HG03045 (cell line): ENCODE data around the gene BBS7.

Experiments used
- ATAC-seq: cut with Tn5 transposase; IDR thresholded peaks from one replicate; pipeline ENCODE4 v1.9.1; 2021; ENCODE audit warnings: mild to moderate bottlenecking, moderate library complexity; ENCODE audit not compliant: unreplicated experiment

The BBS7 gene, protein sequence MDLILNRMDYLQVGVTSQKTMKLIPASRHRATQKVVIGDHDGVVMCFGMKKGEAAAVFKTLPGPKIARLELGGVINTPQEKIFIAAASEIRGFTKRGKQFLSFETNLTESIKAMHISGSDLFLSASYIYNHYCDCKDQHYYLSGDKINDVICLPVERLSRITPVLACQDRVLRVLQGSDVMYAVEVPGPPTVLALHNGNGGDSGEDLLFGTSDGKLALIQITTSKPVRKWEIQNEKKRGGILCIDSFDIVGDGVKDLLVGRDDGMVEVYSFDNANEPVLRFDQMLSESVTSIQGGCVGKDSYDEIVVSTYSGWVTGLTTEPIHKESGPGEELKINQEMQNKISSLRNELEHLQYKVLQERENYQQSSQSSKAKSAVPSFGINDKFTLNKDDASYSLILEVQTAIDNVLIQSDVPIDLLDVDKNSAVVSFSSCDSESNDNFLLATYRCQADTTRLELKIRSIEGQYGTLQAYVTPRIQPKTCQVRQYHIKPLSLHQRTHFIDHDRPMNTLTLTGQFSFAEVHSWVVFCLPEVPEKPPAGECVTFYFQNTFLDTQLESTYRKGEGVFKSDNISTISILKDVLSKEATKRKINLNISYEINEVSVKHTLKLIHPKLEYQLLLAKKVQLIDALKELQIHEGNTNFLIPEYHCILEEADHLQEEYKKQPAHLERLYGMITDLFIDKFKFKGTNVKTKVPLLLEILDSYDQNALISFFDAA

DNA sequence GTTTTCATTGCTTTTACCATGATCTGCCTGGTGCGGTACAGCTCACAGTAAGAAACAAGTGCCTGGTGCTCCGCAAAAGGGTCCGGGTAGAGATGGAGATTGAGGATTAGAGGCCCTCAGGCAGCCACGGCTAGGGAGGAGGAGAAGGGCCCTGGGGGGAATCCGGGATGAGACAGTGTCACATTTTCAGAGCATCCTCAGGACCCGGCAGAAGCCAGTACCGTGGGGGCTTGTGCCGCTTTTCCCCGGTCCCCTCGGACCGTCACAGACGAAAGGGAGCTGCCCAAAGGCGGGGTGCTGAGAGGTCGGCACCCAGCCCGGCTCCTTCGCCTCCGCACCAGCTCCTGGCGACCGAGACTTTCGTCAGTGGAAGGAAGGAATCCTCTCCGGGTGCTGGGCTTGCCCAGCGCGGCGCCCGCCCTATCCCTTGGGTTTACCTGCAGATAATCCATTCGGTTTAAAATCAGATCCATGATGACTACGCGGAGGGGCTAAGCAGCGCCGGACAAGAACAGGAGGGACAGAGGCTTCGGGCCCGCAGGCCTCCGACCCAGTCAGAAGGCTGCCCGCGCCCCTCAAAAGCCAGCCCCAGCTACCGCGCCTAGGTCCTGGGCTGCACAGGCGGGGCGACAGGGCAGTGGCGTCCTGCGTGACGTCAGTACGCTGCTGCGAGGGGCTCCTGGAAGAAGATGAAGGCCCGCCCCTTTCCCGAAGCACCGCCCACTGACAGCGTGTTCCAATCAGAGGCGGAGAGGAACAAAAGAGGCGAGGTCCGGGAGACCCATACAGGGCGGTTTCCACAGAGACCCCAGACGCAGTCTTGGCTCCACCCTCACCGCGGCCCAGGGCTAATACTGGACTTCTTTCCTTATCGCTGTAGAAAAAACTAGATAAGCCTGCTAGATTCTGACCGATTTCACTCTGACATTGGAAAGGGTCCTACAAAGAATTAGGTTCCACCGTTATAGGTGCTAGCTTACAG is at the start of gene BBS7:
Gene BBS7 (minus strand): TSS at position 634 of the 982 bp plus-strand sequence. CDS start 161 bp downstream, at position 473.
- ATAC-seq, result peak; percentile 99

DNA sequence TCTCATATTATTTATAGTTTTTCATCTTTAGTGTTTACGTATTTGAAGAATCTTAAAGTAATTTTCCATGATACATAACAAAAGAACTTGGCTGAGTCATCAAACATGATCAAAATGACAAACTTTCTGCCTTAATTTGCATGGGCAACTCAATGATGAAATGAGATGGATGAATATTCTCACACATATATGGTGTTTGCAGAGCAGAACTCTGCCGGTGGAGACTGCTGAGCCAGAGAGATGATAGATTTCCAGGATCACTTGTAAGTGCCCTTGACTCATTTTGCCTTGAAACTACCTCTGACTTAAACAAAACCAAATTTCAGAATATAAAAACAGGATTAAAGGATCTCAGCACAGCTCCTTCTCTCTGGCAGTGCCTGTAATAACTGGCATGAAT is 43.4 kb upstream of the BBS7 start:
- ATAC-seq, result no peak

DNA sequence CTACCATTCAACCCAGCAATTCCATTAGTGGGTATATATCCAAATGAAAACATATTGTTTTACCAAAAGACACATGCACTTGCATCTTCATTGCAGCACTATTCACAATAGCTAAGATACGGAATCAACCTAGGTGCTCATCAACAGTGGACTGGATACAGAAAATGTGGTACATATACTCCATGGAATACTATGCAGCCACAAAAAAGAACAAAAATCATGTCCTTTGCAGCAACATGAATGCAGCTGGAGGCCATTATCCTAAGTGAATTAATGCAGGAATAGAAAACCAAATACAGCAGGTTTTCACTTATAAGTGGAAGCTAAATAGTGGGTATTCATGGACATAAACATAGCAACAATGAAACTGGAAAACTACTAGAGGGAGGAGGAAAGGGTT is 38.1 kb upstream of the BBS7 start:
- ATAC-seq, result no peak

DNA sequence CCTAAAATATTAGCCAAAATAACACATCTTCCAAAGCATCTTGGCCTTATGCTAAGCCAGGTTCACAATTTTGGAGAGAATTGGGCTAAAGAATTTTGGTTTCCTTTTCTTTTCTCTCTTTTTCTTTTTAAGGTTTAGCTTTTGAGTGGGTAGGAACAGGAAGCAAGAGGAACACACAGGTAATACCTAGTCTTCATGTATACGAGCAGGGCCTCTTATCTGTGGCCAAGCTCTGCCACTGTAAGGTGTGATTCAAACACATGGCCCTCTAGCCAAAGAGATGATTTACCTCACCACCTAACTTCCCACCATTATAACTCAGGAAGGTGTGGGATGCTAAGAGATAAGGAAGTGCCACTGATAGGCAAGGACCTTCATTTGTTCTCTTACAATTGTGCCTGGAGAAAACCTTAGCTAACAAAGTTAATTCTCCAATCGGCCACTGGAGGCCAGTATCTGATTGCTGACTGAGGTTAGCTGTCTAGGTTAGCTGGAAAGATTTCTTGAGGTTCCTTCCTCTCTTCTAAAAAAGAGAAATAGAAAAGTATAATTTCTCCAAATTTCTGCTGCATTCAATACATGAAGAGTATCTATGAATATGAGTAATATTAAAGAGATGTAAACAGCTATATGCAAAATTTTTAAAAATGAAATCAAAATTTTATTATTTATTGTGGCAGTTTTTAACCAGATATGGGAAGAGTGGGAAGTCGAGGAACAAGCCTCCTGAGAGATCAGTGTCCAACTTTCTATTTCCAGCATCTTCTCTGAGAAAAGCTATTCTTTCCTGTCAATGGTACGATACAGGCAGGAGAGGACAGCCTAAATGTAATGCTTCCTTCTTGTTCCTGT is 30.1 kb upstream of the BBS7 start:
- peak; percentile 86 for ATAC-seq

DNA sequence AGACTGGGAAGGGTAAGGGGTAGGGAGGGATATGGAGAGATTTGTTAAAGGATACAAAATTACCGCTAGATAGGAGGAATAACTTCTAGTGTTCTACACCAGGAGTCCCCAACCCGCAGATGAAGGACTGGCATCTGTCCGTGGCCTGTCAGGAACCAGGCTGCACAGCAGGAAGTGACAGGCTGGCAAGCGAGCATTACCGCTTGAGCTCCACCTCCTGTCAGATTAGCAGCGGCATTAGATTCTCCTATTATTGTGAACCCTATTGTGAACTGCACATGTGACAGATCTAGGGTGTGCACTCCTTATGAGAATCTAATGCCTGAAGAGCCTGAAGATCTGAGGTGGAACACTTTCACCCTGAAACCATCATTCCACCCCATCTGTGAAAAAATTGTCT is 27.9 kb upstream of the BBS7 start:
- no peak for ATAC-seq

DNA sequence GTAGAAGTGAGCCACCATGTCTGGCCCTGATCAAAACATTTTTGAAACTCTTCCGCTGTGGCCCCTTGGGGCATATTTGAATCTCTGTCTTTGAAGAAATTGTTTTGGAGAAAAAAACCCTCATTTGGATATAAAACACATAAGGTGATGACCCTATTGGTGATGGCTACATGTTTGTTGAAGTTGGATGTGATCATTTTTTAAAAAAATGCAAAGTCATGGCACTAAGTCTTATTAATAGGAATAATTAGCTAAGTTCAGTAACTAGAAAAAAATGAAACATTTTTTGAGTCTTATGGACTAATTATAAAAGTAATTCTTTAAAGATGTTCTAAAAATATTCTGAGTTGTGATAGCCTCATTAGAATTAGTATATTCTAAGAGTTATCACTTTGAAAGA is 17.9 kb upstream of the BBS7 start:
- ATAC-seq, result no peak

DNA sequence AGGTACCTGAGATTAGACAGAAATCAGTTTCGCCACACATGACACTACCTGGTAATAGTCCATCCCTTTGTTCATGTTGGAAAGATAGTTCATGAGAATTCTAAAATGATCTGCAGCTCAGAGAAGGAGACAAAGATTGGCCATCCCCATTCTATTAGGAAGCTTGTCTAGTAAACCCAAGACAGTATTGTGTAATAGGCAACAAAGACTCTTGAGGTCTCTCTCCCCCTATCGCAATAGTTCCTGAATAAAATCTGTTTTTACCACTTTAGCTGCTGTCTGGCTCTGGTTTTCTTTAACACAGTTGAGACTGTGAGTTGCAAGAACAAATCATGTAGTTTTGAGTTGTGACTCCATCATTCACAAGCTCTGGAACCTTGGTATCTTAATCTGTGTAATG is 14.8 kb upstream of the BBS7 start:
- ATAC-seq, result no peak

DNA sequence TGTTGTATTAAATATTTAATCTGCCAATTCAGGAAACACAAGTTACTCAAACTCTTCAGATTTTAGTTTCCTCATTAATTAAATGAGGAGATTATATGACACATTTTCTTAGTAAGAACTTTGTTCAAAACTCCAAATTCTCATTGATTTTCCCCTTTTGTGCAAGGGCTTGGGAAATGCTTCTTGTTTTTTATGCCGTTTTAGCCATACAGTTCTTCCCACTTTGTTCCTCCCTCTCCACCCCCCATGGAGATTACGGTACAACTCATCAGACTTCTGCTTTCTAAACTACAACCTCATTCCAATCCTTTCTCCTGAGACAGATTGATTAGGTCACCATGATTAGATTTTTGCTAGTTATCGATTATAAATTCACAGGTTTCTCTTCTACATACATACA is 10.9 kb upstream of the BBS7 start:
- no peak for ATAC-seq

DNA sequence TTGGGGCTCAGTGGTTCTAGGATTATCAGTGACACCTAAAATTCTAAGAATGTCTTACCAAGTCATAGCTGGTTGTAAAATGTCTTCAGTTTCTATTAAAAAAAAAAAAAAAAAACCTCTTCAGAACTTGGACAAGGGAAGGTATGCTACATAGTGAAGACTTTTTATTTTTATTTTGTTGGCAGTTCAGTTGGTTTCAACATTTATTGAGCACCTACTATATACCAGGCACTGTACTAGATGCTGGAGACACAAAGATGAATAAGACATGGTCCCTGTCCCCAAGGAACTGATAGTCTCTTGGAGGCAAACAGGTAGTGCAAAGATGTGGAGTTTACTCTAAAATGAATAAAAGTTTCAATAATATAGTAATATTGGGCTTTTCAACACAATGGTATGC is 8.9 kb upstream of the BBS7 start:
- ATAC-seq, result no peak

DNA sequence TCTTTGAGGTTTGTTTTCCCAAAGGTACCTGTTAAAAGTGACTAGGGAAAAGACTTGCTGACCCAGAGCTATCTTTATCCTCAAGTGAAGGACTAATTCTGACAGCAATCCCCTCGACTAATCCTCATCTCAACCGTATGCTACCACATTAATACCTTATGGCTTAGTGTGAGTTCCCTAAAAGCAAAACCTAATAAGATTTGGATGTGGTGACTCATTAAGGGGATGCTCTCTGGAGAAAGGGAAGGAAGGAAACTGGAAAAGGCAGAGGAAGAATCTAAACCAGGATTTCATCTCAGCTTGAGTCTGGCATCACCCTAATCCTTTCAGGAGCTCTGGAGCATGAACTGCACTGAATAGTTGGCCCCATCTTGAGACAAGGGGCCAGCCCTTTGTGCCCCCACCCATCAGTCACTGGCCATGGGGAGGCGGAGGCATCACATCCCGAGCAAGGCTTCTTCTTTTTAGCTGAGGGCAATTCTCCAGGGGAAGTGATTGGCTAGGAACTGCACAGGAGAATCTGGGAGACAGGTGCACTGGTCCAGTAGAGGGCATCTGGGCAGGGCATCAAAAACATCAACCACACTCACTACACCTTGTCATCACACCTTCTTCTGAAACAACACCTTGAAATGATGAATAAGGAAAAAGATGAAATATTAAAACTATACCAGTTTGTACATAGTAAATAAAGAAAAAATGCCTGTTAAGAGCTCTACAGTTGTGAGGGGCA is 6.9 kb upstream of the BBS7 start:
- no peak for ATAC-seq

DNA sequence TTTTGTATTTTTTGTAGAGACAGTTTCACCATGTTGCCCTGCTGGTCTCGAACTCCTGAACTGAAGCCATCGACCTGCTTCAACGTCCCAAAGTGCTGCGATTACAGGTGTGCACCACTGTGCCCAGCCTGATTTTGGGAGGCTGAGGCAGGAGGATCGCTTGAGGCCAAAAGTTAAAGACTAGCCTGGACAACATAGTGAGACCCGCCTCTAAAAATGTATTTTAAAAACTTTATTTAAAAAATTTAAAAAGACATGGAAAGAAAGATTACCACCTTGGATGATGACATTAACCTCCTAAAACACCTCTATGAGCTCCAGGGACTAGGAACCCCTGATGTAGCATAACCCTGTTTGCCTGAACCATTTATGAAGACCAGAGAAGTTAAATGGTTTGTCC is 5.8 kb upstream of the BBS7 start:
- no peak for ATAC-seq

DNA sequence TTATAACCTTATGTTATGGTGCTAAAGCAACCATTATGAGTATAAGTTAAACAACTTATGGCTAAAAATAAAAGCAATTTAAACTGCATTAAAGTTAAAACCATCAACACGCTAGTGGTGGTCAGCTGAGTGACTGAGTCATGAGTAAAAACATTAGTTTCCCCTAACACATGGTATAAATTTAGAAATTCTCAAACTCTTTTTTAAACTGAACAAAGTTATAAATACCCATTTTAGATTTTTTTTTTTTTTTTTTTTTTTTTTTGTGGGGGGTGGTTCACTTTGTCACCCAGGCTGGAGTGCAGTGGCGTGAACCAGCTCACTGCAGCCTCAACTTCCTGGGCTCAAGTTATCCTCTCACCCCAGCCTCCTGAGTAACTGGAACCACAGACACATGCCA is 5.4 kb upstream of the BBS7 start:
- no peak for ATAC-seq

DNA sequence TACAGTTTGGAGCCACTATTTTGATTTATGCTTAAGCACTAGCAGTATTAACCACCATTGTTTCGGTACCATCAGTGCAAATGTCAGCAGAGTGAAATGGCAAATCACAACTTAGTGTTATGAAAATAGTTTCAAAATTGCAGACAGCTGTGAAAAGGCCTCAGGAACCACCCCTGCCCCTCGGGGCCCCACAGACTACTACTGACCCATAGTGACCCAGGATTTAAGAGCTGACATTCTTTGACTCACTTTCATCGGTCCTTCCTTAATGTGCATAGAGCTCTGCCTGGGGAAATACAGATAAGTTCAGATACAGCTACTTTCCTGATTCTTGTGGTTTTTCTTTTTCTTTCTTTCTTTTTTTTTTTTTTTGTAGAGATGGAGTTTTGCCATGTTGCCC is 3.3 kb upstream of the BBS7 start:
- no peak for ATAC-seq

DNA sequence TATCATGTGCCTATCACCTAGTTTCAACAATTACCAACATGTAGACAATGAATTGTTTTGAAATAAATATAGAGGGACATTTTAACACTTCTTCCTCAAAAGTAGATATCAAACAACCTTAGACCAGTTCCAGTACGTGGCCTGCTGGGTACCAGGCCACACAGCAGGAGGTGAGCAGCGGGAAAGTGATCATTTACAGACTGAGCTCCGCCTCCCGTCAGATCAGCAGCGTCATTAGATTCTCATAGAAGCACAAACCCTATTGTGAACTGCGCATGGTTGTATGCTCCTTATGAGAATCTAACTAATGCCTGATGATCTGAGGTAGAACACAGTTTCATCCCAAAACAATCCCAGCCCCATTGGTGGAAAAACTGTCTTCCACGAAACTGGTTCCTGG is 6.5 kb downstream of the BBS7 start:
- no peak for ATAC-seq

DNA sequence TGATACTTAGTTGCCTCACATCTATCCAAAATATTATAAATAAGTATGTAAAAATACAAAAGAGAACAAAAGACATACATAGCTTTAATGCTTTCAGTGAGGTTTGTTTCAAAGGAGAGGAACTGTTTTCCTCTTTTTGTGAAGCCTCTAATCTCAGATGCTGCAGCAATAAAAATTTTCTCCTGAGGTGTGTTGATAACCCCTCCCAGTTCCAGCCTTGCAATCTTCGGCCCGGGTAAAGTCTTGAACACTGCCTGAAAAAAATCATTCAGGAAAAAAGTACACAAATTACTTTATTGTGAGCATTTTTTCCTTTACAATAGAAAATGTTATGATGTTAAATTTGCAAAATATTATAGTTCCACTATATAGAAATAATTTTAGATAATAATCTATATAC is 8.8 kb downstream of the BBS7 start:
- no peak for ATAC-seq

DNA sequence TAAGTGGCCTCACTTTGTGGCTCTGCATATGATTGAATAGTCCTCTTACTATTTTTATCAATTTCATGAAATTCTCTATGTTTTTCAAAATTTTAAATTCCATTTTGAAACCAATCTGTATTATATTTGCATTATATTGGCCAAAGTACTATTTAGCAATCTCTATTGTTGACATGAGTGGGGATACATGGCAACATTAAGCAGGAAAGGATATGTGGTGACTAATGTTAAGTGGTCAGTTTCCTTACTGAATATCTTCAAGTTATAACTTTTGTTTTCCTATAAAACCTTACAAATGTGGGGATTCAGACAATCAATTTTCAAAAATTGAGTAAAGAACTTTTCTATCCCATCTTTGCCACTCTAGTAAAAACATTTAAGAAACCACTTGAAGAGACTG is 10.2 kb downstream of the BBS7 start:
- ATAC-seq, result no peak

DNA sequence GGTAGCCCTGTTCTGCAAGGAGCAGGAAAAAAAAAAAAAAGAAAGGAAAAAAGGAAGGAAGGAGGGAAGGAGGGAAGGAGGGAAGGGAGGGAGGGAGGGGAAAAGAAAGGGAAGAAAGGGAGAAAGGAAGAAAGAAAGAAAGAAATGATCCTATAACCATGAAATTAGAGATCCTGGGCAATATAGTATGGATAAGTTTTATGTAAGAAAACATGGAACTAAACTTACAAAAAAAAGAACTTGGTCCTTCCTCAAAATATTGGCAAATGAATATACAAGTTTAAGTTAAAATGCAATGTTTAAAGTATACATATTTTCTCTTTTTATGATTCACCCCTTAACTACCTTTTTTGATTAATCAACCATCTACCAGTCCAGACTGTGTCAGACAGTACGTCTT is 18.9 kb downstream of the BBS7 start:
- ATAC-seq, result no peak

DNA sequence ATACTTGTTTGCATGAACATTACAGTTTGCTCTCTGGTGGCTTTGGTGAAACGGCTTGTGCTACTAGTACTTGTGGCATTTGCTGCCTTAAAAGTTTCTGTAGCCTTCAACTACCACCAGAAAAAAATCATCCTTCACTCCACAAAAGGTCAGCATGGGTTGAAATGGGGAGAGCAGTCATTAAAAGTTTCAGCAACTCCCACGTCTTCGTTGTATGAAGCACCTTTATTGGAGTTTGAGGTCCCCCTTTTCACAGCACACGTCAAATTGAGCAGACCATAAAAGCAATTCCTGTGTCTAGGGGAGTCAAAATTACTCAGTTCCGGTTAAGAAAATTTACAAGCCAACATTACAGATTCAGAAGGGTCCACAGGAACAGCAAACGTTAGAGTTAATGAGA is 23.6 kb downstream of the BBS7 start:
- ATAC-seq, result no peak

DNA sequence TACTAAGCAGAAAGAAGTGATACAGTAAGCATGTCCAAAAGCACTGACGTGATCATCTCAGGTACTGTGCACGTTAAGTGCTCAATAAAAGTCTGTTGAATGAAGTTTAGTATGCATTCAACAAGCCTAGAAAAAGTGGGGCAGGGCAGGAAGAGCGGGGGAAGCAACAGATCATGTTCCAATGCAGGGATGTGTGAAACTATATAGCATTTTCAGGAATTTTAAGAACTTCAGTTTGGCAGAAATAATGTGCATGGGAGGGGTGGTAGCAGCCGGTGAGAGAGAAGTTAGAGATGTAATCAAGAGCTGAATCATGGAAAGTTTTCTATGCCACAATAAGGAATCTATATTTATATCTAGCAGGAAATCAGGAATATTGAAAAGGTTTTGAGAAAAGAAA is 27.4 kb downstream of the BBS7 start:
- no peak for ATAC-seq

DNA sequence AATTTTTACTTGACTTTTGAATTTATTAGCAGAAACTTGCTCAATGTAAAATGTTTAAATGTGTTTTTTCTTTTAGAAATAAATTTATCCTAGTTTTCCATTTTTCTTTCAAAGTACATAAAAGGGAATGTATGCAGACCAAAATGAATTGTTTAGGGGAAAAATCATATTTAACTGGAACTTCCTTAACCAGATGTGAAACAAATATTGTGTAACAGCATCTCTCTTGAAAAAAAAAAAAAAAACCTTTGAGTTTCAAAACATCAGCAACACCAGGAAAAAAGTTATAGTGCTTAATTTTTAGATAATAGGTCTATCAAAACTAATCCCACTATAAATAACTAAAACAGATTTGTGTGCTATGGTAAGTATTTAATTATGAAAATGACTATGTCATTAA is 32.1 kb downstream of the BBS7 start:
- ATAC-seq, result no peak
